Fibroblast of lung (primary cell): ENCODE results near the gene HERPUD1. TPM values are rescaled to one million over a fixed set of nuclear protein-coding genes. Genes with fewer than 3 reads are reported as not detected.
"Not testable (repeated sequence)": the region's sequence is repeated elsewhere in the genome, so short reads cannot be mapped to it uniquely, and the experiment has no call there.

ENCODE experiments used
- DNase-seq, 2 donors: peaks; one replicate each; pipeline versions ENCODE4 v3.0.0 to v3.0.0-alpha.2; 2010; ENCODE audit warnings: low read depth in 2 of 2
- H2AFZ ChIP-seq: 2 replicates; pipeline ENCODE4 v1.5.1; 2012; ENCODE audit warnings: low read length, control low read depth, inconsistent platforms
- H3K27ac ChIP-seq: 2 replicates; pipeline ENCODE4 v1.5.1; 2011; ENCODE audit warnings: low read length, control low read depth; ENCODE audit not compliant: insufficient read depth
- H3K27me3 ChIP-seq: 2 replicates; pipeline ENCODE4 v1.5.1; 2011; ENCODE audit warnings: mild to moderate bottlenecking, low read length; ENCODE audit not compliant: control insufficient read depth, insufficient read depth
- H3K36me3 ChIP-seq: 2 replicates; pipeline ENCODE4 v1.5.1; 2011; ENCODE audit warnings: low read length; ENCODE audit not compliant: control insufficient read depth, insufficient read depth
- H3K4me1 ChIP-seq: 2 replicates; pipeline ENCODE4 v1.5.1; 2011; ENCODE audit warnings: low read length; ENCODE audit not compliant: control insufficient read depth, insufficient read depth; ENCODE audit errors: extremely low read depth
- H3K4me2 ChIP-seq: 2 replicates; pipeline ENCODE4 v1.5.1; 2011; ENCODE audit warnings: low read length, control low read depth; ENCODE audit not compliant: insufficient read depth; ENCODE audit errors: extremely low read depth
- H3K4me3 ChIP-seq, 4 experiments: fragments of 200-600 bp in 1 of 4; sonication (generic) in 1 of 4; replicated peaks in 1 of 4; 2 replicates each; pipeline ENCODE4 v1.5.1; 2011 to 2016; ENCODE audit warnings: low read length in 4 of 4, low read depth in 3 of 4, mild to moderate bottlenecking in 3 of 4, control low read depth in 2 of 4, inconsistent platforms in 1 of 4, mixed read lengths in 1 of 4; ENCODE audit not compliant: insufficient read depth in 1 of 4; ENCODE audit errors: control extremely low read depth in 1 of 4
- H3K79me2 ChIP-seq: 2 replicates; pipeline ENCODE4 v1.5.1; 2012; ENCODE audit warnings: mild to moderate bottlenecking, low read length, inconsistent platforms; ENCODE audit not compliant: control insufficient read depth, insufficient read depth
- H3K9ac ChIP-seq: 2 replicates; pipeline ENCODE4 v1.5.1; 2011; ENCODE audit warnings: mild to moderate bottlenecking, low read length, control low read depth; ENCODE audit not compliant: insufficient read depth
- H3K9me3 ChIP-seq: 2 replicates; pipeline ENCODE4 v1.5.1; 2012; ENCODE audit warnings: low read depth, low read length; ENCODE audit not compliant: control insufficient read depth, insufficient read depth
- H4K20me1 ChIP-seq: 2 replicates; pipeline ENCODE4 v1.5.1; 2011; ENCODE audit warnings: low read length; ENCODE audit not compliant: control insufficient read depth, insufficient read depth; ENCODE audit errors: extremely low read depth
- EZH2 ChIP-seq: IDR thresholded peaks from 2 replicates; pipeline ENCODE4 v1.5.1; 2012; ENCODE audit warnings: low read length, control low read depth, mild to moderate bottlenecking; ENCODE audit errors: missing control alignments
- polyA plus RNA-seq, 2 donors: library from polyadenylated mRNA; depleted of rRNA in 1 of 2; stranded (reverse) in 1 of 2; unstranded in 1 of 2; fragments of >200 nt; gene quantifications; 2 replicates each; pipeline ENCODE4 v1.2.1, GENCODE V29; 2011 to 2012; ENCODE audit warnings: missing spikeins in 1 of 2
- total RNA-seq: library from RNA; depleted of rRNA; stranded (reverse); fragments of >200 nt; gene quantifications from 2 replicates; pipeline ENCODE4 v1.2.1, GENCODE V29; 2014
- TF ChIP-seq, protein P1 (sequence below), 2 donors: IDR thresholded peaks in 1 of 2; conservative IDR thresholded peaks in 1 of 2; 1 replicate in 1 of 2; 2 replicates in 1 of 2; pipeline ENCODE4 v1.5.1; 2011 to 2012; ENCODE audit warnings: low read length in 2 of 2, control low read depth in 1 of 2, inconsistent platforms in 1 of 2, low read depth in 1 of 2, mild to moderate bottlenecking in 1 of 2

HERPUD1 gene
- total and polyA plus RNA-seq, 2 donors (not counting 1 experiment from before 2014, with no cell fraction given): 117 to 199 TPM

DNA sequence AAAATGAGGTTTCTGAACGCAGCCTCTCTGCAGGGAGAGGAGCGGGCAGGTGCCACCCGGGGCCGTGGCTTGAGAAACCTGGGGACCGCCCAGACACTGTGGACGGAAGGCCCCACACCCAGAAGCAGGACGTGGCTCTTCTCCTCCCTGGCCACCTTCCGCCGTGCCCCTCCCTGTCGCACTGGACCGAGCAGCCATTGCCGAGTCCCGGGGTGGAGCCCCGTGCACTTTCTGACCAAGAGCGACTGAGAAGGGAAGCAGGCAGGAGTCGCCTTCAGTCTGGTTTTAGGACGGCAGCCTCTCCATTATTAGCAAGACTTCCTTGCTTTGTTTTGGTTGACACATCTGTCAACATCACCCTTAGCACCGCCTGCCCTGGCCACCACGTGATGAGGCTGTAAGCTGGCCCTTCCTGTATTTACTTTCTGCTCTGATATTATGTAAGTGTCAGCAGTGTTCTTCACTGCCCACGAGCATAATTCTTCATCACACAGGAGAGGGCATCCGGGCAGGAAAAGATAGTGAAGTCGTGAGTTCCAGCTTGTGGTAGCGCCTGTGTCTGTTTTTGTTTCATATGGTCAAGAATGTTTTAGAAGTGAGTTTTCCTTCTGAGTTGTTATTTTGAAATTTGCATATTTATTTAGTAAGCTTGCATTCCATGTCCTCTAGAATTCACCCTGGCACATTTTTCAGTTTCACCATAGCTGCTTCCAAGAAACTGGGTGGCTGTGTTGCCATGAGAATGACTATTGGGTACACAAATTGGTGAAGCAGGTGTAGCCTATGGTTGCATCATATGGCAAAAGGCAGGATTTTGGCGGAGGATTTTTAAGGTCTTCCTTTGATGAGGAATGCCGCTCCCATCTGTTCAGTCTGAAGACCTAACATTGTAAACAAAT, 1.0 kb downstream of the HERPUD1 start:
- Histone ChIP-seq H3K4me1 (peaks cover 3% of the 10 kb centered on the region), H3K27ac (peak overlapping the region; percentile 90), H3K4me3 (peak overlapping the region; percentile 80 to 100 (median 94)), H3K36me3 (peaks cover 8% of the 10 kb centered on the region), H3K9ac (peak overlapping the region; percentile 98), H3K9me3 (no peaks in the 10 kb centered on the region), H3K79me2 (peaks cover 45% of the 10 kb centered on the region), H3K4me2 (peak overlapping the region; percentile 81), H3K27me3 (no peaks in the 10 kb centered on the region), H2AFZ (no peak overlapping the region), H4K20me1 (peaks cover 4% of the 10 kb centered on the region)
- TF ChIP-seq EZH2: no peak
- TF ChIP-seq, protein P1, sequence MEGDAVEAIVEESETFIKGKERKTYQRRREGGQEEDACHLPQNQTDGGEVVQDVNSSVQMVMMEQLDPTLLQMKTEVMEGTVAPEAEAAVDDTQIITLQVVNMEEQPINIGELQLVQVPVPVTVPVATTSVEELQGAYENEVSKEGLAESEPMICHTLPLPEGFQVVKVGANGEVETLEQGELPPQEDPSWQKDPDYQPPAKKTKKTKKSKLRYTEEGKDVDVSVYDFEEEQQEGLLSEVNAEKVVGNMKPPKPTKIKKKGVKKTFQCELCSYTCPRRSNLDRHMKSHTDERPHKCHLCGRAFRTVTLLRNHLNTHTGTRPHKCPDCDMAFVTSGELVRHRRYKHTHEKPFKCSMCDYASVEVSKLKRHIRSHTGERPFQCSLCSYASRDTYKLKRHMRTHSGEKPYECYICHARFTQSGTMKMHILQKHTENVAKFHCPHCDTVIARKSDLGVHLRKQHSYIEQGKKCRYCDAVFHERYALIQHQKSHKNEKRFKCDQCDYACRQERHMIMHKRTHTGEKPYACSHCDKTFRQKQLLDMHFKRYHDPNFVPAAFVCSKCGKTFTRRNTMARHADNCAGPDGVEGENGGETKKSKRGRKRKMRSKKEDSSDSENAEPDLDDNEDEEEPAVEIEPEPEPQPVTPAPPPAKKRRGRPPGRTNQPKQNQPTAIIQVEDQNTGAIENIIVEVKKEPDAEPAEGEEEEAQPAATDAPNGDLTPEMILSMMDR (conservative IDR thresholded peaks at IDR 0.05 in 1 of 2, IDR thresholded peaks at IDR 0.05 in 1 of 2; ENCODE audit: low read depth in 1 of 2, low read length in 2 of 2): no peak
- DNase-seq: peak; percentile 70 to 79

DNA sequence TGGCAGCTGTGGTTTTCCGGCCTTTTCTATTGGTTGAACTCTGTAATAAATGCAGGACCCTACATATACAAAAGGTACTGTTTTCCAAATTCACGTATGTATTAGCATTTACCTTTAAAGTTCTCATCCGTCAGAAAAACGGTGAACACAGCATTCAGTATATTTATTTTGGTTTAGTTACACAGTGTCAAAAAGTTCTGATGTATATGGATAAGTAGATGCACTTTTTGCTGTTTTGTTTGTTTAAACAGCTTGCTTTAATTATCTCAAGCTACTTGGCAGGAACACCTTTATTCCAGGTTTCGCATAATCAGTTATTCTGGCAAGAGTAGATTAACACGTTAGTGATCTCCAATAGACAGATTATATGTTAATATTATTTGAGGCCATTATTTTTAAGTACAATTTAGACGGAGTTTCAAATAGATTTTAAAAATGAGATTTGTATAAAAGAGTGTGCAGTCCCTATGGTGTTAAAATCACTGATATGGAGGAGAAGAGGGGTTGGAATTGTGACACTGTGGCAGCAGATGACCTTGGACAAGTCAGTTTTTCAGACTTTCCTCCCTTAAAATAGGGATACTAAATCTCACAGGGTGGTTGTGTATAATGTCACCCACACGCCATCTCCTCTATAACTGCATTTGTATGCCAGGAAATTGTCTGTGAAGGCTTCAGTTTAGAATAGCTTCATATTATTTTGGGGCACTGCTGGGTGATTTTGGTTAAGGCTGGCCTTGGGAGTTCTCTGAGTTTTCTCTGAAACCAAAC, 2.1 kb downstream of the HERPUD1 start:
- Histone ChIP-seq H3K27me3 (no peaks in the 10 kb centered on the region), H3K79me2 (peaks cover 47% of the 10 kb centered on the region), H2AFZ (no peak overlapping the region), H3K4me2 (peak overlapping the region; percentile 81), H3K27ac (no peak overlapping the region), H4K20me1 (peaks cover 4% of the 10 kb centered on the region), H3K9me3 (no peaks in the 10 kb centered on the region), H3K4me3 (peak overlapping the region; percentile 80 to 100 (median 94)), H3K9ac (peak overlapping the region; percentile 7), H3K4me1 (peaks cover 3% of the 10 kb centered on the region), H3K36me3 (peaks cover 10% of the 10 kb centered on the region)
- TF ChIP-seq EZH2: no peak
- TF ChIP-seq, protein P1 (conservative IDR thresholded peaks at IDR 0.05 in 1 of 2, IDR thresholded peaks at IDR 0.05 in 1 of 2; ENCODE audit: low read depth in 1 of 2, low read length in 2 of 2): no peak
- no peak for DNase-seq

- H4K20me1 ChIP-seq, H3K4me1 ChIP-seq, DNase-seq, H3K27ac ChIP-seq, H3K9me3 ChIP-seq, H3K27me3 ChIP-seq, H3K9ac ChIP-seq, H2AFZ ChIP-seq: not testable (repeated sequence)
- Histone ChIP-seq H3K36me3 (peaks cover 14% of the 10 kb centered on the region), H3K4me2 (peak overlapping the region; percentile 81), H3K79me2 (peaks cover 50% of the 10 kb centered on the region), H3K4me3 (peak overlapping the region; percentile 80 to 100 (median 94))
Observed at GRCh38 chr16:56934599-56935145, 2.7 kb downstream of the HERPUD1 start.
